Stomach smooth muscle (tissue), 2 donors: Measurements from ENCODE around the gene MCC.

ENCODE experiments used
- H3K27ac ChIP-seq: one replicate; pipeline ENCODE4 v1.7.0; 2013; ENCODE audit warnings: mild to moderate bottlenecking, low read length, inconsistent platforms
- H3K27me3 ChIP-seq, 2 donors: one replicate each; pipeline ENCODE4 v1.7.0; 2013; ENCODE audit warnings: low read length in 2 of 2; ENCODE audit not compliant: insufficient read depth in 2 of 2, control insufficient read depth in 1 of 2
- H3K36me3 ChIP-seq, 2 donors: one replicate each; pipeline ENCODE4 v1.7.0; 2013; ENCODE audit warnings: low read length in 2 of 2; ENCODE audit not compliant: control insufficient read depth in 2 of 2, insufficient read depth in 2 of 2
- H3K4me1 ChIP-seq: one replicate; pipeline ENCODE4 v1.7.0; 2013; ENCODE audit warnings: low read length; ENCODE audit not compliant: control insufficient read depth, insufficient read depth
- H3K4me3 ChIP-seq, 2 donors: one replicate each; pipeline ENCODE4 v1.7.0; 2013; ENCODE audit warnings: low read length in 2 of 2
- H3K9ac ChIP-seq, 2 donors: one replicate each; pipeline ENCODE4 v1.7.0; 2013; ENCODE audit warnings: low read length in 2 of 2, mild to moderate bottlenecking in 1 of 2
- H3K9me3 ChIP-seq, 2 donors: one replicate each; pipeline ENCODE4 v1.7.0; 2013; ENCODE audit warnings: low read length in 2 of 2; ENCODE audit not compliant: control insufficient read depth in 2 of 2
- donor health status: healthy.
- donor health status: Pancreatic carcinoma.

MCC gene

DNA sequence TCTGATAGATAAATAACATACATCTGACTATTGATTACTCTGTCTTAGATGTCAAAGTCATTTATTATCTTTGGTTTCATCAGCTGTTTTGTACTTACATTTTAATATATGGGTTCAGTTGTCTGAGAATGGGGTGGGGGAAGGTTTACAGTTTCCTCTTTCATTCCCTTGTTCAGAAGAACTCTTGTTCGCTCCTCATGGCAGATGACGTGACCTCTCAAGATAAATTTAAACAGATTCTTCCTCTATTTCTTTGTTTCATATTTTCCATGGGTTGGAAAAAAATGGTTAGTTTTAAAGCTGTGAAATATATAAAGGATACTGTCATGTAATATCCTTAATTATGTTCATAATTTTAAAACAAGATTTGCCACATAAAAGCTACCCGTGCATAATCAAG, 114.8 kb downstream of the MCC start:
- Histone ChIP-seq H3K4me3 (no peak overlapping the region), H3K9ac (no peak overlapping the region), H3K27ac (no peak overlapping the region), H3K36me3 (no peaks in the 10 kb centered on the region), H3K4me1 (no peaks in the 10 kb centered on the region), H3K27me3 (no peaks in the 10 kb centered on the region), H3K9me3 (no peaks in the 10 kb centered on the region)

DNA sequence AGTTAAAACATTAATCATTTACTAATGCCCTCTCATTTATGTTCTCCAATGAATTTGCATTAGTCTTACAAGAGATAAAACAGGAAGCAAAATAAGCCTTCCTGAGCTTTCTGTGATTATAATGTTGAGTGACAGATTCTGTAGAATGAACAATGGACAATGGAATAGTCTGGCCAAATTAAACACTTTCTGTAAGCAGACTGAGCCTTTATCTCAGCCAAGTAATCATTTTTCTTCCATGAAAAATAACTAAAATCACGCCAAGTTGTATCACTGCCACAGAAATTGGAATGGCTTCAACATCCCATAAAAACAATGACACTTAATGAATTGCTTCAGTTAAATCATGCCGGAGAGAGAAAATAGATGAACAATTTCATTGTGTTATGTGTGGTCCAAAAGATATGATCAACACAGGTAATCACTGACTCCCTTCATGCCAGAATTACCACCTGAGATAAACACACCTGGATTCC, 116.5 kb downstream of the MCC start:
- Histone ChIP-seq H3K27ac (no peak overlapping the region), H3K9ac (no peak overlapping the region), H3K36me3 (no peaks in the 10 kb centered on the region), H3K4me3 (no peak overlapping the region), H3K27me3 (no peaks in the 10 kb centered on the region), H3K4me1 (no peaks in the 10 kb centered on the region), H3K9me3 (no peaks in the 10 kb centered on the region)

DNA sequence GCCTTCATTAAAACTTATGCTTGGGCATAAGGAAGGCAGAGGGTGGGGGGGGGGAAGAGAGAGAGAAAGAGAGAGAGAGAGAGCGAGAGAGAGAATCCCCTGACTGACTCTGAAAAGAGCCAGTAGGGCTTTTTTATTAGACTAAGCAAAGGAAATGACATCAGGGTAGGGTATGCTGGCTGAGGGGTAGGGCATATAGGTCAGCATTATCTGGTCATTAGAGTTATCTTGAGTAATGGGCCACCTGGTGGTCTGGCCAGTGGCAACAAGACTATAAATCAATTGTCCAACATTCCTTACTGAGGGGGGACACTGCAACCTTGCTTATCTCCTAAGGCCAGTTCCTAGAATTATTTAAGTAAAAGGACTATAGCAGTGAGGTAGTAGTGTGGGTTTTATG, 120.7 kb downstream of the MCC start:
- no peaks in the 10 kb centered on the region for H3K27me3 ChIP-seq
- H3K9me3 ChIP-seq: peaks cover 0 to 6% of the 10 kb centered on the region in 2 donors
- no peaks in the 10 kb centered on the region for H3K36me3 ChIP-seq
- no peak overlapping the region for H3K9ac ChIP-seq
- H3K4me3 ChIP-seq: no peak overlapping the region
- no peak overlapping the region for H3K27ac ChIP-seq
- H3K4me1 ChIP-seq: no peaks in the 10 kb centered on the region

DNA sequence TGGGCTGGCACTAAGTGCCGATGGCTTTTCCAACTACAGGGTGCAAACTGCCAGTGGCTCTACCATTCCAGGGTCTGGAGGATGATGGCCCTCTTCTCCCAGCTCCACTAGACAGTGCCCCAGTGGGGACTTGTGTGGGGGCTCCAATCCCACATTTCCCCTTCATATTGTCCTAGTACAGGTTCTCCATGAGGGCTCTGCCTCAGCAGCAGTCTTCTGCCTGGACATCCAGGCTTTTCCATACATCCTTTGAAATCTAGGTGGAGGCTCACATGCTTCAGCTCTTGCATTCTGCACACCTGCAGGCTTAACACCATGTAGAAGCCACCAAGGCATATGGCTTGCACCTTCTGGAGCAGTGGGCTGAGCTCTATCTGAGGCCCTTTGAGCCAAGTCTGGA, 123.8 kb downstream of the MCC start:
- Histone ChIP-seq H3K27me3 (no peaks in the 10 kb centered on the region), H3K27ac (no peak overlapping the region), H3K9me3 (peaks cover 0 to 6% of the 10 kb centered on the region in 2 donors), H3K36me3 (no peaks in the 10 kb centered on the region), H3K4me3 (no peak overlapping the region), H3K9ac (no peak overlapping the region), H3K4me1 (no peaks in the 10 kb centered on the region)

DNA sequence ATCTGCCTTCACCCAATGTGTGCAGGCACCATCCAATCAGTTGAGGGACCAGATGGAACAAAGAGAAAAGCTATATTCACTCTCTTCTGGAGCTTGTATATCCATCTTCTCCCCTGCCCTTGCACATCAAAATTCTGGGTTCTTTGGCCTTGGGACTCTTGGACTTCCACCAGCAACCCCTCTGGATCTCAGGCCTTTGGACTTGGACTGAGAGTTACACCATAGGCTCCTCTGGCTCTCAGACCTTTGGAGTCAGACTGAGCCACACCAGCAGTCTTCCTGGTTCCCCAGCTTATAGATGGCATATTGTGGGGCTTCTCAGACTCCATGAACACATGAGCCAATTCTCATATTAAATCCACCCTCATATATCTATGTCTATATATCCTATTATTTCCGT, 126.6 kb downstream of the MCC start:
- no peak overlapping the region for H3K9ac ChIP-seq
- H3K36me3 ChIP-seq: no peaks in the 10 kb centered on the region
- no peak overlapping the region for H3K4me3 ChIP-seq
- peaks cover 2% of the 10 kb centered on the region for H3K4me1 ChIP-seq
- H3K9me3 ChIP-seq: peaks cover 0 to 6% of the 10 kb centered on the region in 2 donors
- no peaks in the 10 kb centered on the region for H3K27me3 ChIP-seq
- no peak overlapping the region for H3K27ac ChIP-seq

DNA sequence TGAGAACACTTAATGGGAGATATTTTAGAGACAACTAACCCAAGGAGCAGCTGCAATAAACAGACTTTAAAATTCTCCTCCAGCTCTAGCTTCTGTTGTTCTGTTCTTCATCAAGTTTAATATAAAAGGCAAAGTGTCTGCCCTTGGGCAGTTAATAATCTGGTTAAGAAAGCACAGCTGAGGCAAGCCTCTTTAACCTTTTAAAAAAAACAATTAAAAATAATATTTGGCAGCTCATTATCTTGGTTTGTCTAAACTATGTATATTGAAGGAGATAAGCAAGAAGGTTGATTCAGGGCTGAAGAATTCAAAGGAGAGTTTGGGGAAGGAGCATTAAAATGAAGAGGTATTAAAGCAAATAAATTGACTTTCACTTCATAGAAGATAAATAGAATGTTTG, 128.8 kb downstream of the MCC start:
- H3K27ac ChIP-seq: no peak overlapping the region
- H3K36me3 ChIP-seq: no peaks in the 10 kb centered on the region
- no peaks in the 10 kb centered on the region for H3K27me3 ChIP-seq
- H3K9ac ChIP-seq: no peak overlapping the region
- peaks cover 0 to 2% of the 10 kb centered on the region in 2 donors for H3K9me3 ChIP-seq
- H3K4me1 ChIP-seq: peaks cover 2% of the 10 kb centered on the region
- no peak overlapping the region for H3K4me3 ChIP-seq

DNA sequence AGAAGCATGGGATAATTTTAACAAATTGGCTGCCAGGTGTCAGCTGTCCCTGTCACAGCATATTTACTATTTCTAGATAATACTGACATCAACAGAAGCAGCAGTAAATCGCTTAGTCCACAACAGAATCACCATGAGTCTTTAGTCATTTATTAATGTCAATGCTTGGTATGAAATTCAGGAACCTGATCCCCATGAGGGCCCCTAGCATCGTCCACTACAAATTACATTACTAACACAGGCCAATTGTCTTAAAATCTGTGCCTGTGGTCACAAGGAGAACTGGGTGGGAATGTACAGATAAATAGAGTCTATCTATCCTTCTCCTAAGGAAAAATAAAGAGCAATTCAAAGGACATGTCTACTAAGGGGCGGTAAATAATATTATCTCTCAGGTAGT, 129.6 kb downstream of the MCC start:
- no peaks in the 10 kb centered on the region for H3K36me3 ChIP-seq

DNA sequence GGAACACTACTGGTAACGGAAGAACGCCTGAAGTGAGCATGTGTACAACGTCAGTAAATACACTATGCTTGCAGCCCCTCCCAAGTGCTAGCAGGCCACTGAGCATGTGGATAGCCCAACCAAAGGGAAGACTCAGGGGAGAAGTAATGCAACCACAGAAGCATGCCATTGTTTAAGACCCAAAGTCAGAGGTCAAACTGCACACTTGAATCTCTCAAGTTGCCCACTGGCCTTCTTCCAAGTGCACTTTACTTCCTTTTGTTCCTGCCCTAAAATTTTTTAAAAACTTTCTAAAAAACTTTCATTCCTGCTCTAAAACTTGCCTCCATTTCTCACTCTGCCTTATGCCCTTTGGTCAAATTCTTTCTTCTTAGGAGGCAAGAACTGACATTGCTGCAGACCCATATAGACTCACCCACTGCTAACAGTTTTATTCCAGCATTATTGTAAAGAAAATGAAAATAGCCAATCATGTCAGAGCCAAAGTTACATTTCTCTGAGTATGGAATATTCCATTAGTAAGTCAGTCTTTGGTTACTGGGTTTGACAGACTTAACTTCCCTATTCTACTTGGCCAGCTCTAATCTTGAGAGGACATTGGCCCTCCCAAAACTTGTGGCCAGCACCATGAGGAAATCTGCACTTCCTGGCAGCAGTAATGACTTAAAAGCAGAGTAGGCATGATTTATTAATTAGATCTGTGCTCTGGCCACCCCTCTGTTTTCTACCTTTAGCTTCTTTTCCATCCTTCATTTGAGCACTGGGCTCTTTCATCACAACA, 130.4 kb downstream of the MCC start:
- no peak overlapping the region for H3K27ac ChIP-seq
- no peaks in the 10 kb centered on the region for H3K36me3 ChIP-seq

More for the DNA sequence above, 129.6 kb downstream of the MCC start:
- Histone ChIP-seq H3K9ac (no peak overlapping the region), H3K27me3 (no peaks in the 10 kb centered on the region), H3K4me3 (no peak overlapping the region), H3K9me3 (no peaks in the 10 kb centered on the region), H3K4me1 (peaks cover 2% of the 10 kb centered on the region), H3K27ac (no peak overlapping the region)

DNA sequence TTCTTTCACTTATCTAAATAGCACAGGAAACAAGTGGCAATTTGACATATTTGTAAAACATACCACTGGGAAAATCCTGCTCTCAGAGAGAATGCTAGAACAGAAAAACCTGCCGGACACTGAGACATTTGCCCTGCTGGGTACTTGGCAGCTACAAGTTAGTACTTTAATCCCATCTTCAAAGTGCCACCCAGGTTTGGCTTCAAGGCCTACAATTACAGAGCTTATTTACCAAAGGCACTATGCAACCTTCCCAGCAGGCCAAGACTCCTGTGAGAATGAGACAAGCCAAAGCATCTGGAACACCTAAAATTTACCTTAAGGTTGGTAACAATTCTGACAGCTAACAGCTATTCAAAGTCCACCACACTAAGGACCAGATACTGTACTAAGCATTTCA, 131.8 kb downstream of the MCC start:
- Histone ChIP-seq H3K9ac (no peak overlapping the region), H3K27ac (no peak overlapping the region), H3K4me3 (no peak overlapping the region), H3K27me3 (no peaks in the 10 kb centered on the region), H3K4me1 (peaks cover 2% of the 10 kb centered on the region), H3K9me3 (no peaks in the 10 kb centered on the region), H3K36me3 (no peaks in the 10 kb centered on the region)

More for the DNA sequence above, 130.4 kb downstream of the MCC start:
- Histone ChIP-seq H3K9ac (no peak overlapping the region), H3K4me1 (peaks cover 2% of the 10 kb centered on the region), H3K27me3 (no peaks in the 10 kb centered on the region), H3K4me3 (no peak overlapping the region), H3K9me3 (no peaks in the 10 kb centered on the region)

DNA sequence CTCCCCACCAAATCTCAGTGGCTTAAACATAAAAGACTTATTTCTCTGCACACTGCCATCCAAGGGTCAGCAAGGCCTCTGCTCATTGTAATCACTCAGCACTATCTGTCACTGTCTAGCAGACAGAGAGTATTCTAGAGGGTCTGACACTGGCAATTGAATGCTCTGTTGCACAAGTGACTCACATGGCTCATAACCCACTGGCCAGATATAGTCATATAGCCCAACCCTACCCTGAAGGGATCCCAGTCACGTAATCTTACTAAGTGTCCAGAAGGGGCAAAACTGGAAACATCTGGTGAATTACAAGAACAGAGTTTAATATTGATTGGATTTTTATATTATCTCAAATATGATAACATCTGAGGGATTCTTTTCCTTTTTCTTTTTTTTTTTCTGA, 134.2 kb downstream of the MCC start:
- Histone ChIP-seq H3K9me3 (no peaks in the 10 kb centered on the region), H3K4me1 (peaks cover 2% of the 10 kb centered on the region), H3K9ac (no peak overlapping the region), H3K4me3 (no peak overlapping the region), H3K27me3 (no peaks in the 10 kb centered on the region), H3K36me3 (no peaks in the 10 kb centered on the region), H3K27ac (no peak overlapping the region)

DNA sequence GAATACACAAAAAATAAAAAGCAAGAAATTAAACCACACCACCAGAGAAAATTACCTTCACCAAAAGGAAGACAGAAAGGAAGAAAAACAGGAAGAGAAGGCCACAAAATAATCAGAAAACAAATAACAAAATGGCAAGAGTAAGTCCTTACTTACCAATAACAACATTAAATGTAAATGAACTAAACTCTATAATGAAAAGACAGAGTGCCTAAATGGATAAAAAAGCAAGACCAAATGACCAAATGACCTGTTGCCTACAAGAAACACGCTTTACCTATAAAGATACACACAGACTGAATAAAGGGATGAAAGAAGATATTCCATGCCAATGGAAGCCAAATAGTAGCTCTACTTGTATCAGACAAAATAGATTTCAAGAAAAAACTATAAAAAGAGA, 140.7 kb downstream of the MCC start:
- no peaks in the 10 kb centered on the region for H3K36me3 ChIP-seq
- no peaks in the 10 kb centered on the region for H3K9me3 ChIP-seq
- H3K4me3 ChIP-seq: no peak overlapping the region
- H3K27ac ChIP-seq: no peak overlapping the region
- no peaks in the 10 kb centered on the region for H3K27me3 ChIP-seq
- no peak overlapping the region for H3K9ac ChIP-seq
- H3K4me1 ChIP-seq: no peaks in the 10 kb centered on the region
